ENCODE data around the gene TERC. TPM values are rescaled to one million over a fixed set of nuclear protein-coding genes. Genes with fewer than 3 reads are reported as not detected.
A peak's percentile ranks its signal among the peaks of the same experiment; 100 is the strongest.

TERC gene
- 69.1 TPM for total RNA-seq

DNA sequence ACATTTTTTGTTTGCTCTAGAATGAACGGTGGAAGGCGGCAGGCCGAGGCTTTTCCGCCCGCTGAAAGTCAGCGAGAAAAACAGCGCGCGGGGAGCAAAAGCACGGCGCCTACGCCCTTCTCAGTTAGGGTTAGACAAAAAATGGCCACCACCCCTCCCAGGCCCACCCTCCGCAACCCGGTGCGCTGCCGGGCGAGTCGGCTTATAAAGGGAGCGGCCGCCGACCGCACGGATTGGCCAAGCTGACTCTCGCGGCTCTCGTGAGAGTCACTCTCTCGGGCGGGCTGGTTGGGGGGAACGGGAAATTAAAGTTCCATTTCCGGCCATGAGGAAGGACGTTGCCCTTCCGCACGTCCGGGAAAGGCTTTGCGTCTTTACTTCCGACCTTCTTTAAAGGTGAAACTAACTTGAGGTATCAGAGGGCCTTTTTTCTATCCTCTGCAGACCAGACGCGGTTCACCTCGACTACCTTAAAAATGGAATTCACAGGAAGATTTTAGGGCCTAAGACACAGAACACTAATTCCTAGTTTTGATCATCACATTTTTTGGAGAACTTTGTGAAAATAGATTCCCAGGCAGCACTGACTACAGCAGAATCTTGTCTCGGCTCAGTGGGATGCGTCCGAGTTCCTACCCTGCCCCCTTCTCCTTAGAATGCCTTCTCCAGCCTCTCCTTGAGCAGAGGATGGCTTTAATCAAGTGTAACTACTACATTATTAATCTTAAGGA lies at the start of gene TERC:
Gene TERC (minus strand): TSS at position 179 of the 731 bp plus-strand sequence.
- DNase-seq: peak; percentile 97

- DNase-seq: no peak
Observed at GRCh38 chr3:169813757-169814517, 49.1 kb upstream of the TERC start.

- no peak for DNase-seq
Observed at GRCh38 chr3:169813278-169813677, 48.4 kb upstream of the TERC start.

GRCh38 chr3:169812332-169813235 lies 47.7 kb upstream of the TERC start, which contains the start of the genes LRRC34 and LRRIQ4:
LRRC34 (minus strand) TSS chr3:169812904; CDS start chr3:169812548, 356 bp downstream.
LRRIQ4 (plus strand) TSS chr3:169812870; CDS start chr3:169821922, 9,052 bp downstream.
- peak; percentile 60 for DNase-seq

DNA sequence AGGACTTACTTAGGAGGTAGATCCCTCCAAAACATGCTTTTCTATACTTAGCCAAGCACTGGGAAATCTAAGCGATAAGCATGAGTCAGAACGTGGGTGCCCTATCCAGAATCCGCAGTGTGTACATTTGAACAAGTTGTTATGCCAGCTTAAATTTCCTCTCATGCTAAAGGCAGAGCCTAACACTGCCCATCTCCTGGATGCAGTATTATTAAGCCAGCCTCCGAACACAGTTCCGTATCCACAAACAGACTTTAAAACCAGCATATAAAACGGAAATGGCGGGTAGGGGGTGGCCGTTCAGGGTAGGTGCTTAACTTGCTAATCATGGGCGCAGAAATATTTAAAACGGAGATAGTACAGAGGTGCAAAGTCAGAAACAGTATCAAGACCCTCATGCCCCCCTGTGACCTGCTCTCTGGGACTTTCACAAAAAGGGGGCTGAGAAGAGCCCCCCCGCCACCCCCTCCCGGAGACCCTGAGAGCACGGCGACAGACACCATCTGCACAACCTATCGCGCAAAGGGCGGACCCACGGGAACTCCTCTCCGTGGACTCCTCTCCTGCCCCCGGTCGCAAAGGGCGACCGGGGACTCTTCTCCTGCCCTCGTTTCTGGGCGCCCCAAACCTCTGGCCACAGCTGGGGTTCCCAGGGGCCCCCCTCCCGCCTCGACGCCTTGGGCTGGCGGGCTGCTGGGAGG lies 46.9 kb upstream of the TERC start:
- peak; percentile 21 for DNase-seq

GRCh38 chr3:169809230-169809795 lies 44.5 kb upstream of the TERC start:
- no peak for DNase-seq

GRCh38 chr3:169804681-169805080 lies 39.8 kb upstream of the TERC start:
- no peak for DNase-seq

GRCh38 chr3:169792359-169792758 lies 27.5 kb upstream of the TERC start:
- no peak for DNase-seq

DNA sequence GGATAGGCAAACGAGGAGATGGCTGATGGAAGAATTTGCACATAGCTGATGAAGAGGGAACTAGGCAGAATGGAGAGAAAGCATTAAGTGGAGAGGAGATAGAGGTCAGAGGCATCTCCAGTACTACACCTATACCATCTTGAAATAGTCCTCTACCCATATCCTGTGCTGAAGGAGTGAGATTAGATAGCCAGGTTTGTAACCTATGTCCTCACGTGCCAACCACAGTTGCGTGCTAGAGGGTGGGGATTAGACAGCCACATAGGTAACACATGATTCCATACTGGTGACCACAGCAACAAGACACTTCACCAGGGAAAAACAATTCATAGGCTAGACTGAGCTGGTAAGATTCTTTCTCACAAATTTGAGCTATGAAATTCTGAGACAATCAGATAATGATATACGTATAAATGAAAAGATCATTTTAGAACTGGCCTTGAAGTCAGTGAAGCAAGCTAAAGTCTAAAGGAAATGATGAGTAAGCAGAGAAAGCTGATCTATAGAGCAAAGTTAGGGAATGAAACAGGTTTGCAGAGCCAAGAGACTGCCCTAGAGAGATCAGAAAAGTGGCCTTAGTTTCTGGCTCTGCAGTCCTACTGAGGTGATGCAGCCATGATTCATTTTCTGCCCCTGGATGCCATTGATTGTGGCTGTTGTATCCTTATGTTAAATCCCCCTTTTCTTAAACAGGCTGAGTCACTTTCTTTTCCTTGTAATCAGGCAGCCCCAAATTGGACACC lies 26.0 kb upstream of the TERC start:
- DNase-seq: no peak

- DNase-seq: no peak
Observed at GRCh38 chr3:169790219-169790618, 25.4 kb upstream of the TERC start.

GRCh38 chr3:169787791-169788190 lies 22.9 kb upstream of the TERC start:
- DNase-seq: no peak

- DNase-seq: no peak
Observed at GRCh38 chr3:169787120-169787519, 22.3 kb upstream of the TERC start.

DNA sequence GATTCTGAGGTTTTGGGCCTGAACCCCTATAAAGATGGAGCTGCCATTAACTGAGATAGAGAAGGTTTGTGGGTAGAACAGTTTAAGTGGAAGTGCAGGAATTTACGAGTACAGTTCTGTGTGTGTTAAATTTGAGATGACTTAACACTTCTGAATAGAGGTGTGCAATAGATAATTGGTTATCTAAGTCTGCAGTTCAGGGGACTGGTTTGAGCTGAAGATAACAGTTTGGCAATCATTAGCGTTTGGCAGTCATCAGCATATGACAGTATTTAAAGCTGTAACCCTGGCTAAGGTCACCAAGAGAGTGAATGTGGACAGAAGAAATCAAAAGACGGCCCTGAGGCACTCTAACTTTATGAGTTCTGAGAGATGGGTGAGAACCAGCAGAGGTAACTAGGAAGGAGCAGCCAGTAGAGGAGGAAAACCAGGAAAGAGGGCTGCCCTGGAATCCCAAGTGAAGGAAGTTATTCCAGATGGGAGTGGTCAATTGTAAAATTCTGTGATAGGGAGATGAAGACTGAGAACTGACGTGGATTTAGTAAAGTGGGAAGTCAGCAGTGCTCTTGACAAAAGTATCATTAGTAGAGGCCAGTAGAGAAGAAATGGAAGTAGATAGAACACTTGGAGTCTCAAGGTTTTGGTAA lies 16.5 kb upstream of the TERC start:
- no peak for DNase-seq

GRCh38 chr3:169780742-169781141 lies 15.9 kb upstream of the TERC start:
- no peak for DNase-seq

GRCh38 chr3:169777822-169778221 lies 13.0 kb upstream of the TERC start:
- DNase-seq: no peak

GRCh38 chr3:169774186-169774585 lies 9.3 kb upstream of the TERC start:
- no peak for DNase-seq

DNA sequence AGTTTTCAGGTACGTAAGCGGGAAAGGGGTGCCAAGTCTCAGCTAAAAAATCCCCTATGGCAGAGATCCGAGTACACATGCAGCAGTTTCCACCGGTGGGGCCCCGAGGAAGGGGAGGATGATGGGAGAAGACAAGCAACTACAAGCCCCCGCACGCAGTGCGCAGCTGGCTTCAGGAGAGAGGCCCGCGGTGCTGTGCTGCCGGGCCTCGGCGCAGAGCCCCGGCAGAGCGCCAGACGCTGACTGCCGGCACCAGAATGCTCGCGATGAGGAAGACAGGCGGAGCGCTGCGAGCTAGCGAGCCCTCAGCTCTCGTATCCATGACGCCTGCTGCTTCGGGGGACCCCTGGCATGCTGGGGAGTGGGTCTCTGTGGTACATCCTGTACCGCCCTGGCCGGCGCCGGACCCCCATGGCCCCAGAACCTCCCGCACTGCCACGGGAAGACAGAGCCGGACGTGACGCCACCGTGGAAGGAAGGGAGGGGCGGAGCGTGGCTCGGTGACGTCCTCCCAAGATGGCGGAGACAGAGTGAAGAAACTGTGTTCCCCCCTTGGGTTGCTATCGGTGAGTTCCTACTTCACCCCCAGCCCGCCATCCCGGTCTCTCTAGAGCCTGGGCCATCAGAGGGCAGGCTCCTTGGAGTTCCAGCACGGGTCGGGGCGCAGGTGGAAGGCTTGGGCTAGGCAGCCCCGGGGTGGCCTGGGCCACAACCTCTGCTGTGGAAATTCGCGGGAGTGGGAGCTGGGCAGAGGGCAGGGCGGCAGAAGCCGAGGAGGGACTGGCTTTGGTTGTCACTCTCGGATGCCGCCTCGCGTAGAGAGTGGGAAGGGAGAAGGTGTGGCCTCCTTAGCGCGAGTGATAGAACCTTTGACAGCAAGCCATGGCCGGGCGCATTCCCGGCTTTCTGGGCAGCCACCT lies 8.3 kb upstream of the TERC start, which contains the start of gene MYNN:
Gene MYNN (plus strand): TSS at position 500 of the 920 bp plus-strand sequence. CDS start 900 bp downstream, outside the sequence.
- DNase-seq: peak; percentile 93

- peak; percentile 93 for DNase-seq
Observed at GRCh38 chr3:169772305-169772896, 7.5 kb upstream of the TERC start.
